Fibroblast of skin of left biceps (primary cell): ENCODE results near the gene SERPING1.

Experiments used
- DNase-seq, 2 experiments: peaks; one replicate each; pipeline ENCODE4 v3.0.0-alpha.2; 2013; ENCODE audit warnings: low read depth in 2 of 2

Gene SERPING1

GRCh38 chr11:57638005-57638781 is 40.7 kb downstream of the SERPING1 start:
- DNase-seq = peak; percentile 70 to 75

- DNase-seq = no peak
Measured at GRCh38 chr11:57638811-57639320, 41.4 kb downstream of the SERPING1 start.

- DNase-seq = peak; percentile 80 to 85
Measured at GRCh38 chr11:57639321-57640067, 42.0 kb downstream of the SERPING1 start.

GRCh38 chr11:57640068-57640800 is 42.7 kb downstream of the SERPING1 start:
- DNase-seq = no peak

- no peak for DNase-seq
Measured at GRCh38 chr11:57641011-57641807, 43.7 kb downstream of the SERPING1 start.

- no peak for DNase-seq
Measured at GRCh38 chr11:57643802-57644201, 46.3 kb downstream of the SERPING1 start.

- no peak for DNase-seq
Measured at GRCh38 chr11:57644748-57645688, 47.5 kb downstream of the SERPING1 start.

- DNase-seq = no peak
Measured at GRCh38 chr11:57645689-57646085, 48.2 kb downstream of the SERPING1 start.

- DNase-seq = no peak
Measured at GRCh38 chr11:57646194-57646798, 48.8 kb downstream of the SERPING1 start.

GRCh38 chr11:57646799-57647303 is 49.4 kb downstream of the SERPING1 start:
- no peak for DNase-seq

- no peak for DNase-seq
Measured at GRCh38 chr11:57647372-57647771, 49.9 kb downstream of the SERPING1 start.

GRCh38 chr11:57647960-57648800 is 50.7 kb downstream of the SERPING1 start:
- no peak for DNase-seq

- DNase-seq = no peak
Measured at GRCh38 chr11:57648801-57649735, 51.6 kb downstream of the SERPING1 start.

- peak; percentile 49 to 51 for DNase-seq
Measured at GRCh38 chr11:57649826-57650738, 52.6 kb downstream of the SERPING1 start, which contains the start of gene YPEL4. Gene YPEL4 (minus strand): TSS chr11:57649912. CDS start chr11:57647107, 2,805 bp downstream.

- no peak for DNase-seq
Measured at GRCh38 chr11:57650739-57651090, 53.2 kb downstream of the SERPING1 start.

- DNase-seq = no peak
Measured at GRCh38 chr11:57651408-57651807, 53.9 kb downstream of the SERPING1 start.
